ENCODE data around the gene EFCAB13.

- no peak for TF ChIP-seq POLR2A (IDR thresholded peaks at IDR 0.05)
- TF ChIP-seq CTCF (IDR thresholded peaks at IDR 0.05), result no peak
- TF ChIP-seq POLR2AphosphoS5 (IDR thresholded peaks at IDR 0.05), result no peak
- TF ChIP-seq EP300 (IDR thresholded peaks at IDR 0.05), result no peak
Measured at GRCh38 chr17:47427985-47428384, 104.2 kb downstream of the EFCAB13 start.

Data from upper lobe of left lung (tissue), 4 donors.